GM19240 (cell line): ENCODE measurements around the gene CCL23.

Source experiments
- DNase-seq: peaks from one replicate; pipeline ENCODE4 v3.0.0; 2011; ENCODE audit warnings: low spot score; ENCODE audit not compliant: insufficient read length

The CCL23 gene

DNA sequence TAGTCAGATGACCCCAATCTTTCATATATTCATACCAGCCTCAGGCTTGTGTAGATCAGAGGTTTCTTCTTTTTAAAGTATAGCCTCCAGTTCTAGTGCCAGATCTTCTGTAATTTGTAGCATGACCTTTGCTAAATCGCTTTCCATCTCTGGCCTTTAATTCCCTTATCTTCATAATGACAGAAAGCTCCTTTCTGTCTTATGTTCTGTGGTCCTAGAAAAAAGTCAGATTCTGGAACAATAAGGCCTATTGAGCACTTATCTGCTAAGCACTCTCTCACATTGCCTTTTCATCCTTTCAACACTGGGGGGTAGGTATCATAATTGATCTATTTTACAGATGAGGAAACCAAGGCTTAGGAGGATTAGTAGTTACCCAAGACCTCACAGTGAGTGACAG lies 45.7 kb downstream of the CCL23 start:
- DNase-seq: no peak

DNA sequence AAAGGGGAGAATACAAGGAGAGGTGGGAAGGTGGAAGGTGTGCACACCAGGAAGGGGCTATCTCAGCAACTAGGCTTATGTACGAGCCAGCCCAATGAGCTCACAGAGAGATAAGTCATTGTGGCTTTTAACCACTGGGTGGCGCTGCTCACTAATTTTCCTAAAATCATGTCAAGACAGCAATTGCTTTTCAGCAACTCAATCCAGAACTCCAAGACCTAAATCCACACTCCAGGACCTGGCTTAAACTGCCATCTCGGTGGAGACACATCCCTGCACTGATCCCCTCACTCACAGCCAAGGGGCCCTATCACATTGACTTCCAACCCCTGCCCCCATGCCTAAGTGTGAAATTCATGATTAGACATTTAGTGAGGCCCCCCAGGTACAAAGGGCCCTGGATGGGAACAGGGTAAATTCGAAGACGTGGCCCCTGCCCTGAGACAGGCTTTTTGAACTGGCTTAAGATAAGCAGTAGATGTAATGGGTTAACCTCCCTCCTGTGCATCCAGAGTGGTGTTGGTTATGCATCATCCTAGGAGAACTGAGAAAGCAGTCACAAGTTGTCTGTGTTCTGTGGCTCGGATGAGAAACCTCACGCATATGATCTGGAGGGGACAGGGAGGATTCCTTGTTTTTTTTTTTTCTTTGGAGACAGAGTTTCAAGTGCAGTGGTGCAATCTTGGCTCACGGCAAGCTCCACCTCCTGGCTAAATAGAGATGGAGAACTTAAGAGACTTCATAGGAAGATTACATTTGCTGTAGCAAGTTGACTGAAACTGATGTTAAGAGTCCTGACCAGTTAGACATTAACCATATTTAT lies 48.0 kb downstream of the CCL23 start:
- DNase-seq: no peak

DNA sequence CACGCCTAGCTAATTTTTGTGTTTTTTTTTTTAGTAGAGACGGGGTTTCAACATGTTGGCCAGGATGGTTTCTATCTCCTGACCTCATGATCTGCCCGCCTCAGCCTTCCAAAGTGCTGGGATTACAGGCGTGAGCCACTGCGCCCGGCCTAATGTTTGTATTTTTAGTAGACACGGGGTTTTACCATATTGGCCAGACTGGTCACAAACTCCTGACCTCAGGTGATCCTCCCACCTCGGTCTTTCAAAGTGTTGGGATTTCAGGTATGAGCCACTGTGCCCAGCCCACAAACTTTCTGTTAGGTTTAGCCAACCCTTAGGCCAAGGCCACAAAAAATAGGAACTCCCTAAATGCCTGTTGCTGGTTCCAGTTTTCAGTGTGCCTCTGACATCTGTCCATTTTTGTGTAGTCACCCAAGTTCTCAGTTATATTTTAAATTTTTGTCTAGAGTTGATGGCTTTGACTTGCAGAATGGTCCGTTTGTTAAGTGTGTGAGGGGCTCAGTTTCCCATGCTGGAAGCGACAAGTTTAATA lies 49.2 kb downstream of the CCL23 start:
- no peak for DNase-seq

DNA sequence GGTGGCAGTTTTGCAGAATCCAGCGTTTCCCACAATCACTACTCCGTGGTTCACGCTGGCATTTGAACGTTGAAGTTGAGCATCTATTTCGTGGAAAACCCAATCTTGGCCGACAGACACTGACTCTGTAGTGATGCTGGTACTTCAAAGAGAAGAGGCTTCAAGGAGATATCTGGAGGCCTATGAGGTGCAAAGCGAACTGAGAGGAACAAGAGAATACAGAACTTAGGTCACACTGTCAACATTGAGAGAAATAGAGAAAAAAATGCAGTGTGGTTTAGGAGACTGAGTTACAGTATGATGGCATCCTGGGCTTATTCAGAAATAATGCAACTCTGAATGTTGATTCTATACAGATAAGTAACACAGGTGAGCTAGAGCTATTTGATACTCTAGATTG lies 52.5 kb downstream of the CCL23 start:
- DNase-seq: no peak

DNA sequence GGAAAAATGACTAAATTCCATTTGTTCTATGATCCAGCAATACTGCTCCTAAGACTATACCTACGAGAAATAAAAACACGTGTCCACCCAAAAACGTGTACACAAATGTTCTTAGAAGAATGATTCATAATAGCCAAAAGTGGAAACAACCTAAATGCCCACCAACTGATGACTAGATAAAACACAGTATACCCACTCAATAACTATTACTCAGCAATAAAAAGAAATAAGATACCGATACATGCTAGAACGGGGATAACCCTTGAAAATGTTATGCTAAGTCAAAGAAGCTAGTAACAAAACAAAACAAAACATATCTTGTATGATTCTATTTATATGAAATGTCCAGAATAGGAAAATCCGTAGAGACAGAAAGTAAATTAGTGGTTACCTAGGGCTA lies 54.1 kb downstream of the CCL23 start:
- no peak for DNase-seq
